IPS DF 4.7 (cell line): ENCODE measurements around the gene SLC6A20.

Source experiments
- DNase-seq: peaks from one replicate; pipeline ENCODE4 v3.0.0-alpha.2; 2013; ENCODE audit warnings: low spot score; ENCODE audit errors: extremely low read depth

Gene SLC6A20

GRCh38 chr3:45724911-45725310, 71.4 kb downstream of the SLC6A20 start:
- DNase-seq, result no peak

- DNase-seq, result no peak
Measured at GRCh38 chr3:45719655-45720487, 76.5 kb downstream of the SLC6A20 start.

GRCh38 chr3:45716790-45717336, 79.5 kb downstream of the SLC6A20 start:
- no peak for DNase-seq

DNA sequence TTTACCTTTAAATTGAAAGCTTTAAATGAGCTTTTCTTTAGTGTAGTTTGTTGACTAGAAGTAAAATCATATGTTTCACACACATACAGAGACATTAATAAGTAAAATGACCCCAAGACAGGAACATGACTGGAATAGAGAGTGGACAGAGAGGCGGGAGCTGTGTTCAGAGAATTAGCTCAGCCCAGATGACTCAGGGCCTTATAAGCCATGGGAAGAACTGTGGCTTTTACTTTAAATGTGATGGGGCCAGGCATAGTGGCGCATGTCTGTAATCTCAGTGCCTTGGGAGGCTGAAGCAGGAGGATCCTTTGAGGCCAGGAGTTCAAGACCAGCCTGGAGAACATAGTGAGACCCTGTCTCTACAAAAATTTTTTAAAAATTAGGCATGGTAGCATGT, 80.4 kb downstream of the SLC6A20 start:
- no peak for DNase-seq

DNA sequence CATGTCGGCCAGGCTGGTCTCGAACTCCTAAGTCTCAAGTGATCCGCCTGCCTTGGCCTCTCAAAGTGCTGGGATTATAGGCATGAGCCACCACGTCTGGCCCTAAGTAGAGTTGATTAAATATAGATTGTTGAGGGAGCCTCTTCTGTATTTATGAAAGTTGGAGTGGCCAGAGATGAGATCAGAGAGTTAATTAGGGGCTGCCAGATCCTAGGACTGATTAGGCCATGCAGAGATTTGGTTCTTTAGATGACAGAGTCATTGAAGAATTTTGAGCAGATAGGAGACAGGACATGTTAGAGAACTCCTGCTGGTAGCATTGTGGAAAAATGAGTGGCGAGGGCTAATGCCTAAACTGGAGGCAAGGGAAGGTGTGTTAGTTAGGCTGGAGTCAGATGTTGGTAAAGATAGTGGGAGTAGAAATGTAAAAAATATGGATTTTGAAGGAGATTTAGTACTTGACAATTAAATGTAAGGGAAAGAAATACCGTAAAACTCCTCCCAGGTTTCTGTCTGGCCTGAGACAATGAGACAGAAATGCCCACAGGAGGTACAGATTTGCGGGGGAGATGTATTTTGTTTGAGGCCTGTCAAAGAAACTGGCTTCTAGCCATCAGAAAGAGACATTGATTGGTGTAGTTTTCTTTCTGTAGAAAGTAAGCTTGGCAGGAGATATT, 83.8 kb downstream of the SLC6A20 start:
- no peak for DNase-seq

GRCh38 chr3:45711931-45712330, 84.4 kb downstream of the SLC6A20 start:
- no peak for DNase-seq

- no peak for DNase-seq
Measured at GRCh38 chr3:45705839-45706808, 90.2 kb downstream of the SLC6A20 start.
